SK-N-SH (cell line): ENCODE data around the gene SOBP. TPM values are rescaled to one million over a fixed set of nuclear protein-coding genes. Genes with fewer than 3 reads are reported as not detected.

Experiments
- CTCF ChIA-PET: fragments of 300-600, 350-600 bp; formaldehyde crosslinking; extraction: SDS; loops from one replicate; lab custom pipeline; 2021; lab: Yijun Ruan, JAX
- POLR2A ChIA-PET: fragments of 350-600 bp; sonication (Branson Sonifier 250); formaldehyde crosslinking; extraction: SDS; loops from one replicate; lab custom pipeline; 2020; ENCODE audit warnings: antibody characterized with exemption, inconsistent platforms; lab: Yijun Ruan, JAX
- DNase-seq: peaks from one replicate; pipeline ENCODE4 v3.0.0; 2012
- H2AFZ ChIP-seq: fragments of 200-600 bp; sonication (generic); 2 replicates; pipeline ENCODE4 v1.8.1; 2016; ENCODE audit warnings: antibody characterized with exemption, mild to moderate bottlenecking, low read depth
- H3F3A ChIP-seq: fragments of 200-600 bp; sonication (generic); replicated peaks from 2 replicates; pipeline ENCODE3; 2016; ENCODE audit warnings: antibody characterized with exemption, mild to moderate bottlenecking; ENCODE audit not compliant: insufficient read depth
- H3K27ac ChIP-seq, 2 experiments: fragments of 200-500 bp in 1 of 2; fragments of 200-600 bp in 1 of 2; sonication (Bioruptor generic) in 1 of 2; sonication (generic), shearing (Covaris generic) in 1 of 2; 2 replicates each; pipeline versions ENCODE4 v1.5.1 to v1.6.1; 2014 to 2016; ENCODE audit warnings: low read depth in 2 of 2, inconsistent platforms in 1 of 2, low read length in 1 of 2, mild to moderate bottlenecking in 1 of 2, mixed read lengths in 1 of 2
- H3K27me3 ChIP-seq: fragments of 200-600 bp; sonication (generic), shearing (Covaris generic); 2 replicates; pipeline ENCODE4 v1.6.1; 2016; ENCODE audit warnings: mixed run types; ENCODE audit not compliant: insufficient read depth
- H3K36me3 ChIP-seq, 2 experiments: fragments of 200-500 bp in 1 of 2; fragments of 200-600 bp in 1 of 2; sonication (Bioruptor generic) in 1 of 2; sonication (generic) in 1 of 2; replicated peaks in 1 of 2; 2 replicates each; pipeline versions ENCODE3 to v1.5.1; 2014 to 2016; ENCODE audit warnings: low read length in 1 of 2, mild to moderate bottlenecking in 1 of 2; ENCODE audit not compliant: insufficient read depth in 2 of 2, control insufficient read depth in 1 of 2
- H3K4me1 ChIP-seq, 2 experiments: fragments of 200-500 bp in 1 of 2; fragments of 200-600 bp in 1 of 2; sonication (Bioruptor generic) in 1 of 2; sonication (generic), shearing (Covaris generic) in 1 of 2; 2 replicates each; pipeline versions ENCODE4 v1.5.1 to v1.6.1; 2014 to 2016; ENCODE audit warnings: low read depth in 1 of 2, low read length in 1 of 2, mixed run types in 1 of 2; ENCODE audit not compliant: insufficient read depth in 2 of 2, control insufficient read depth in 1 of 2
- H3K4me2 ChIP-seq: fragments of 200-600 bp; sonication (generic), shearing (Covaris generic); 2 replicates; pipeline ENCODE4 v1.6.1; 2017; ENCODE audit warnings: mixed run types
- H3K4me3 ChIP-seq, 2 experiments: fragments of 200-500 bp in 1 of 2; fragments of 200-600 bp in 1 of 2; sonication (Bioruptor generic) in 1 of 2; sonication (generic), shearing (Covaris generic) in 1 of 2; 2 replicates each; pipeline versions ENCODE4 v1.5.1 to v1.8.1; 2014 to 2016; ENCODE audit warnings: low read depth in 2 of 2, inconsistent platforms in 1 of 2, low read length in 1 of 2, mild to moderate bottlenecking in 1 of 2, mixed read lengths in 1 of 2, moderate library complexity in 1 of 2
- H3K79me2 ChIP-seq: fragments of 200-600 bp; sonication (generic); 2 replicates; pipeline ENCODE4 v1.8.1; 2017; ENCODE audit warnings: mild to moderate bottlenecking; ENCODE audit not compliant: insufficient read depth
- H3K9ac ChIP-seq: fragments of 200-600 bp; sonication (generic); 2 replicates; pipeline ENCODE4 v1.6.1; 2017; ENCODE audit warnings: mixed run types
- H3K9me2 ChIP-seq: fragments of 200-600 bp; sonication (generic); 2 replicates; pipeline ENCODE4 v1.6.1; 2017; ENCODE audit warnings: mixed run types
- H3K9me3 ChIP-seq: fragments of 200-600 bp; sonication (generic); 2 replicates; pipeline ENCODE4 v1.6.1; 2017; ENCODE audit warnings: mixed run types, mild to moderate bottlenecking, moderate library complexity
- H4K20me1 ChIP-seq: fragments of 200-600 bp; sonication (generic); 2 replicates; pipeline ENCODE4 v1.6.1; 2017; ENCODE audit warnings: mild to moderate bottlenecking, mixed run types; ENCODE audit not compliant: insufficient read depth
- CHD2 ChIP-seq: fragments of 150-350 bp; IDR thresholded peaks from 2 replicates; pipeline ENCODE4 v1.6.1; 2018; ENCODE audit warnings: low read length; ENCODE audit not compliant: partially characterized antibody
- EP300 ChIP-seq, 2 experiments: IDR thresholded peaks; 2 replicates each; pipeline versions ENCODE4 v1.4.0 to v1.6.1; 2012; ENCODE audit warnings: borderline replicate concordance in 1 of 2, low read depth in 1 of 2, low read length in 1 of 2
- FOSL2 ChIP-seq: IDR thresholded peaks from 2 replicates; pipeline ENCODE4 v1.4.0; 2012; ENCODE audit warnings: low read depth, mild to moderate bottlenecking, moderate library complexity, borderline replicate concordance
- FOXJ3 ChIP-seq: sonication (generic); formaldehyde crosslinking; IDR thresholded peaks from 2 replicates; pipeline ENCODE4 v1.5.1; 2020; ENCODE audit warnings: mild to moderate bottlenecking, missing genetic modification reagents
- GATA2 ChIP-seq: sonication (generic); formaldehyde crosslinking; IDR thresholded peaks from 2 replicates; pipeline ENCODE4 v1.5.0; 2020; ENCODE audit warnings: mild to moderate bottlenecking, missing genetic modification reagents
- IRF3 ChIP-seq: fragments of 150-350 bp; IDR thresholded peaks from 2 replicates; pipeline ENCODE4 v1.6.1; 2016; ENCODE audit warnings: mild to moderate bottlenecking, low read depth, low read length
- MEF2A ChIP-seq: IDR thresholded peaks from 2 replicates; pipeline ENCODE4 v1.4.0; 2012; ENCODE audit warnings: low read depth, borderline replicate concordance
- MXI1 ChIP-seq: IDR thresholded peaks from 2 replicates; pipeline ENCODE4 v1.6.1; 2012; ENCODE audit warnings: mild to moderate bottlenecking, low read depth, low read length, improper control_type of control experiment
- RCOR1 ChIP-seq: fragments of 150-350 bp; IDR thresholded peaks from 2 replicates; pipeline ENCODE4 v1.6.1; 2017; ENCODE audit warnings: antibody characterized with exemption, low read length
- REST ChIP-seq: IDR thresholded peaks from 2 replicates; pipeline ENCODE4 v1.6.1; 2012; ENCODE audit warnings: mild to moderate bottlenecking, low read depth, low read length, moderate library complexity
- RXRA ChIP-seq: IDR thresholded peaks from 2 replicates; pipeline ENCODE4 v1.4.0; 2012; ENCODE audit warnings: low read depth, mild to moderate bottlenecking, borderline replicate concordance
- SIN3A ChIP-seq: IDR thresholded peaks from 2 replicates; pipeline ENCODE4 v1.6.1; 2012; ENCODE audit warnings: low read depth, mild to moderate bottlenecking, low read length, moderate library complexity, borderline replicate concordance
- SMC3 ChIP-seq: IDR thresholded peaks from 2 replicates; pipeline ENCODE4 v1.6.1; 2012; ENCODE audit warnings: low read depth, low read length, improper control_type of control experiment
- TAF1 ChIP-seq: IDR thresholded peaks from 2 replicates; pipeline ENCODE4 v1.6.1; 2012; ENCODE audit warnings: low read depth, mild to moderate bottlenecking, low read length, moderate library complexity, borderline replicate concordance
- TCF12 ChIP-seq: IDR thresholded peaks from 2 replicates; pipeline ENCODE4 v1.4.0; 2012
- WGBS: methylation state at CpG from one replicate; pipeline ENCODE4 v1.1.6; 2017; ENCODE audit warnings: low lambda C conversion rate; 5-methylcytosine and 5-hydroxymethylcytosine counted together
- polyA plus RNA-seq, 3 experiments: library from polyadenylated mRNA; depleted of rRNA; stranded (reverse); fragments of >200 nt; gene quantifications; 2 replicates each; pipeline ENCODE4 v1.2.3, GENCODE V29; 2012
- TF ChIP-seq, protein P1 (sequence below): fragments of 150-350 bp; IDR thresholded peaks from 2 replicates; pipeline ENCODE4 v1.6.1; 2017; ENCODE audit warnings: antibody characterized with exemption, low read length, low read depth, borderline replicate concordance

Gene SOBP
- polyA plus RNA-seq, 1 of the 3 experiments (the other 2 are of a cell fraction): 0.61 TPM

GRCh38 chr6:107578642-107579341 lies 88.9 kb downstream of the SOBP start:
- Histone ChIP-seq H3F3A (no peaks in the 10 kb centered on the region), H4K20me1 (no peaks in the 10 kb centered on the region), H3K9me3 (no peaks in the 10 kb centered on the region), H3K79me2 (no peaks in the 10 kb centered on the region), H3K4me3 (no peak overlapping the region), H3K27me3 (no peaks in the 10 kb centered on the region), H3K4me1 (peaks cover 0 to 33% of the 10 kb centered on the region in 2 experiments; a peak in 2 of 4 replicates), H3K27ac (peak overlapping the region in 1 of 2 experiments; percentile 80; a peak in 2 of 4 replicates), H3K36me3 (no peaks in the 10 kb centered on the region), H3K9me2 (no peaks in the 10 kb centered on the region), H3K9ac (no peak overlapping the region), H2AFZ (no peak overlapping the region), H3K4me2 (no peak overlapping the region)
- WGBS: 63% methylated on average over 6 of the region's 6 CpGs
- DNase-seq: peak; percentile 71
- POLR2A ChIA-PET: interaction anchor here (1.0 kb wide), 1 partner anchor 75 kb away, joined by 3 read pairs; no protein-coding TSS in a partner anchor
- CTCF ChIA-PET: interaction anchor here (0.8 to 1.4 kb wide), 4 partner anchors 26 to 89 kb away, joined by 3 to 5 read pairs (median 4); partner anchors contain the start of gene SOBP
- TF ChIP-seq IRF3 (no peak), EP300 (IDR thresholded peaks at IDR 0.05; ENCODE audit: borderline replicate concordance in 1 of 2, low read depth in 1 of 2, low read length in 1 of 2) (peak in 1 of 2 experiments; percentile 89; a peak in 2 of 4 replicates), TCF12 (peak; percentile 4; the same call in 1 of the 2 replicates), FOXJ3 (peak; percentile 68; the same call in 1 of the 2 replicates), GATA2 (CRISPR knock-in tag) (peak; percentile 78), CHD2 (peak; percentile 69), RCOR1 (peak; percentile 82)
- TF ChIP-seq, protein P1, sequence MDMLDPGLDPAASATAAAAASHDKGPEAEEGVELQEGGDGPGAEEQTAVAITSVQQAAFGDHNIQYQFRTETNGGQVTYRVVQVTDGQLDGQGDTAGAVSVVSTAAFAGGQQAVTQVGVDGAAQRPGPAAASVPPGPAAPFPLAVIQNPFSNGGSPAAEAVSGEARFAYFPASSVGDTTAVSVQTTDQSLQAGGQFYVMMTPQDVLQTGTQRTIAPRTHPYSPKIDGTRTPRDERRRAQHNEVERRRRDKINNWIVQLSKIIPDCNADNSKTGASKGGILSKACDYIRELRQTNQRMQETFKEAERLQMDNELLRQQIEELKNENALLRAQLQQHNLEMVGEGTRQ: no peak

GRCh38 chr6:107579456-107580056 lies 89.6 kb downstream of the SOBP start:
- Histone ChIP-seq H3K4me1 (peaks cover 0 to 33% of the 10 kb centered on the region in 2 experiments; a peak in 2 of 4 replicates), H3K9me2 (no peaks in the 10 kb centered on the region), H4K20me1 (no peaks in the 10 kb centered on the region), H2AFZ (no peak overlapping the region), H3K9ac (no peak overlapping the region), H3K27me3 (no peaks in the 10 kb centered on the region), H3F3A (no peaks in the 10 kb centered on the region), H3K79me2 (no peaks in the 10 kb centered on the region), H3K9me3 (no peaks in the 10 kb centered on the region), H3K27ac (peak overlapping the region in 1 of 2 experiments; percentile 80; a peak in 2 of 4 replicates), H3K36me3 (no peaks in the 10 kb centered on the region), H3K4me3 (no peak overlapping the region), H3K4me2 (no peak overlapping the region)
- WGBS: 70% methylated on average over 6 of the region's 6 CpGs
- POLR2A ChIA-PET: no interaction called here
- CTCF ChIA-PET: interaction anchor here (0.7 to 2.1 kb wide), 5 partner anchors 16 to 90 kb away, joined by 3 to 5 read pairs (median 3); no protein-coding TSS in a partner anchor
- DNase-seq: no peak
- no peak for TF ChIP-seq MXI1
- no peak for TF ChIP-seq SMC3
- TF ChIP-seq RXRA: no peak
- no peak for TF ChIP-seq MEF2A
- TF ChIP-seq GATA2 (CRISPR knock-in tag): no peak
- TF ChIP-seq TCF12: no peak
- no peak for TF ChIP-seq TAF1
- no peak for TF ChIP-seq IRF3
- no peak for TF ChIP-seq CHD2
- no peak for TF ChIP-seq FOSL2
- no peak for TF ChIP-seq FOXJ3
- no peak for TF ChIP-seq SIN3A
- no peak for TF ChIP-seq REST
